Hematopoietic multipotent progenitor cell treated with erythropoietin and hydrocortisone succinate and interleukin-3 and kit ligand, for 17 days (in vitro differentiated cells): ENCODE measurements around the gene SREK1.
A peak's percentile ranks its signal among the peaks of the same experiment; 100 is the strongest.
"Not testable (repeated sequence)": the region's sequence is repeated elsewhere in the genome, so short reads cannot be mapped to it uniquely, and the experiment has no call there.

ENCODE experiments used
- DNase-seq: peaks from one replicate; pipeline ENCODE4 v3.0.0-alpha.2; 2015; ENCODE audit warnings: low spot score

Gene SREK1

DNA sequence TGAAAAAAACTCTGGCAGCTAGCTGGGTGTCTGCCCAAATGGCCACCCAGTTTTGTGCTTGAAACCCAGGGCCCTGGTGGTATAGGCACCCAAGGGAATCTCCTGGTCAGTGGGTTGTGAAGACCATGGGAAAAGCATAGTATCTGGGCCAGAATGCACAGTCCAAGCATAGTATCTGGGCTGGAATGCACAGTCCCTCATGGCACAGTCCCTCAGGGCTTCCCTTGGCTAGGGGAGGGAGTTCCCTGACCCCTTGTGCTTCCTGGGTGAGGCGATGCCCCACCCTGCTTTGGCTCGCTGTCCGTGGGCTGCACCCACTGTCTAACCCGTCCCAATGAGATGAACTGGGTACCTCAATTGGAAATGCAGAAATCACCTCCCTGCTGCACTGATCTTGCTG, 78.8 kb downstream of the SREK1 start:
- not testable (repeated sequence) for DNase-seq

DNA sequence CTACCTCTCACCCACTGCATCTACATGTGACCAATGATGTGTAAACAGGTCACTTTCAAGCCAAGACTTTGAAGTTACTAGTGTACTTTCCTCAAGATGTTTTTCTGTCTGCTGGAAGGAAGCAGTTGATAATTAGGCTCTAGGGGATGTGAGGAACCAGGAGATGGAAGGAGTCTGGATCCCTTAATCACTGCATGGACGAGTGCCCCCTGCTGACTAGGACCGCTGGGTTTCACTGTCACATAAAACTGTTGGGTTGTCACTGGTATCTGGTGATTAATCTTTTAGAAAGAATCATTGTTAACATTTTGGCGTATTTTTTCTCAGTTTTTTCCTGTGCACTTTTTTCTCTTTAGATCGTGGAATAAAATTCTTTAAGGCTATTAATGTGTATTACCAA, 79.5 kb downstream of the SREK1 start:
- DNase-seq, result peak; percentile 10

DNA sequence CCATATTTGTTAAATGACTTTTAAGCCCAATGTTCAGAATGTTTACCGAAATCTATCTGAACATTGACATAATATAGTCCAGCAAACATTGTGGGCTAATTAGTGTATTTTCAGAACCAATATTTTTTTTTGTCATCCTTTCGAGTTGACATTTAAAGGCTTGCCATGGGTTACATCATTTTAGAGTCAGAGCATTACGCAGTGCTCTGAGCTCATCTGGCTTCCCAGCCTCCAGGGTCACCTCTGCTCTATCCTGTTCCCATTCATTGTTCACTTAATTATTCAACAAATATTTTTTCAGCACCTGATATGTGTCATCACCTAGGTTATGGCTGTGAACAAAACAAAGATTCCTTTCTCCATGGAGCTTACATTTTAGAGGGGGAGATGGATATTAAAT, 80.2 kb downstream of the SREK1 start:
- DNase-seq, result no peak

DNA sequence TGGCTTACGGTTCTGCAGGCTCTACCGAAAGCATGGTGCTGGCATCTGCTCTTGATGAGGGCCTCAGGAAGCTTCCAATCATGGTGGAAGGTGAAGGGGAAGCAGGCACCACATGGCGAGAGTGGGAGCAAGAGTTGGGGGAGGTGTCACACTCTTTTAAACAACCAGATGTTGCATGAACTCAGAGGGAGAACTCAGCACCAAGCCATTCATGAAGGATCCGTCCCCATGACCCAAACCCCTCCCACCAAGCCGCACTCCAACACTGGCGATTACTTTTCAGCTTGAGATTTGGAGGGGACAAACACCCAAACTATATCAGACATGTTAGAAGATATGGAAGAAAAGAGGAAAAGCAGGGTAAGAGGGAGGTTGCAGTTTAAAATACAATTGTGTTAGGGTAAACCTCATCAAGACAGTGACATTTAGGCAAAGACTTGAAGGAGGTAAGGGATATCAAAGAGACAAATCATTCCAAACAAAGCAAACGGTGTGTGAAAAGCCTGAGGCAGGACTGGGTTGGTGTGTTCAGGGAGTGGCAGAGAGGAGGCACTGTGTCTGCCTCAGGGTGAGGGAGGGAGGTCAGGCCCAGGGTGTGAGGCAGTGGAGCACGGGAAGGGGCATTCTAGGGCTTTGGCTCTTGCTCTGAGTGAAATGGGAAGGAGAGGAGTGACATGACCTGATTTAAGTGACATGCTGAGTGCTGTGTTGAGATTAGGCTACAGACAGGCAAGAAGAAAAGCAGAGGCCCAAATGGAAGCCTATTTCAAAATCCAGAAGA, 80.9 kb downstream of the SREK1 start:
- DNase-seq, result no peak

DNA sequence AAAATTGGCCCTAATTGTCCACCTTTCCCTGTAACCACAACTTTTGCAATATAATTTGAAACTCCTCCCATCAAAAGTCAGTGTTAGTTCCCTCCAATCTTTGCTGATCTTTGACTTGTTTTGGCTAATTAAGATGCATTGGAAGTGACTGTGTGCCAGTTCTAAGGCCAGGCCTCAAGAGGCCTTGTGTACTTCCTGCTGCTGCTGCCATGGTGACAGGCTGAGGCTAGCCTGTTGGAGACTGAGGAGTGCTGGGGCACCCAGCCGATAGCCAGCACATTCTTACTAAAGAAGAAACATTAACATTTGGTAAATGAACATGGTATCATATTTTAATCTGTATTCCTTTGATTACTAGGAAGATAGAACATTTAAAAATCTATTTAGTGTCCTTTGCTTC, 86.5 kb downstream of the SREK1 start:
- no peak for DNase-seq

DNA sequence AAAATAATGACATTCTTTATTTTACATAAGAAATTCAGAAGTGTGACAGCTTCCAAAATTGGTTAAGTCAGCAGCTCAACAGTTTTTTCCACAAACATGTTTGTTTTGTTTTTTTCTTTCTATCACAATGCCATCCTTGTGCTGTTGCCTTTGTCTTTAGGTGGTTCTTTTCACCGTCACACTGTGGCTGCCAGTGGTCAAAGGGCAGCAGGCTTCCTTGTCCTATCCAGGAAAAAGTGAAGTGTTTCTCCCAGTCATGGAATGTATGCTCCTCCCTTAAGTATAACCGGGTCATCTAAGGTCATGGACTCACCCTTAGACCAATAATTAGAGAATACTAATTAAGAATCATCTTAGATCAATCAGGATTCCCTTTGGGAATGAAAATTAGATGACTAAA, 87.4 kb downstream of the SREK1 start:
- no peak for DNase-seq

DNA sequence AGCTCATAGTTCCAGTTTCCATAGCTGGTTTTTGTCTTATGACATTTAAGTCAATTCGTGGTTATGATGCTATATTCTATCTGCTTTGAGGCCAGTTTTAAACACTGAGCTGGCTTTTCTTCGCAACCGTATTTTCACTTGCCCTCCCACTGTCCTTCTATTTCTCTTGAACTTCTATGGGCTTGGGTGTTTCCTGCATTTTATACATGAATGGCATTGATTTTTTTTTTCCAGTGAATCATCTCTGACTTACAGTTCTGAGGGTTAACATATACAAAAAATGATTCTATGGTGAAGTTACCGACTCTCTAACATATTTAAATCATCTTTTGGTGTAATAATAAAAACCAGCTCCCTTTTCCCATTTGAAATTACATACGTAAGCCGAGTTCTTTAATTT, 88.2 kb downstream of the SREK1 start:
- no peak for DNase-seq

DNA sequence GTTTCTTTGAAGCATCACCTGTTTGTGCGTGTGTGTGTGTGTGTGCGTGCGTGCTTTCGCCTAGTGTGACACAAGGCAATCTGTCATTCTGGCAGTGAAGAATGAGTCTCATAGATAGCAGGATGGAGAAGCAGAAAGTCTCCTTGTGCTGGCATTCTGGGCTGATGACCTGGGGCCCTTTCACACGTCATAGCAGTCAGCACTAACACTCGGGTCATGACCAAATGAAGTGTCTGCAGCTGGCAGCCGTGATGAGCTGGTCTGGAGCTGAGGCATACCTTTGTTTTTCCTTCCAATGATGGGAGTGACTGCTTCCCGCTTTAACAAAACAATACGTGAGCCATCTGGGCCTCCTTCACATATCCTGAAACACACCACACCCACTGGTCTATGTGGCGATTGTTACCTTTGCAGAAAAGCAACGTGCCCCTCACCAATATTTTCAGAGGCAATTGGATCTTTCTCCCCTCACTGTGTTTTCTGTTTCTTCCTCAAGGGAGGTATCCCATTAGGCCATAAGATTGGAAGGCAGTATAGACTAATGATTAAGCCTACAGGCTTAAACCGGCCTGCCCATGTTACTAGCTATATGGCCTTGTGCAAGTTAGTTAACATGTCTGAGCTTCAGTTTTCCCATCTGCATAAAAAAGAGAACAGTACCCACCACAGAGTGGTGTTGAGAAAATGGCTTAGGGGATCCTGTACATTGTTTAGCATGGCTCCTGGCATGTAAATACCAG, 88.8 kb downstream of the SREK1 start:
- no peak for DNase-seq
